Kidney epithelial cell (primary cell): Measurements from ENCODE around the gene PXK. TPM values are rescaled to one million over a fixed set of nuclear protein-coding genes. Genes with fewer than 3 reads are reported as not detected.

ENCODE experiments used
- DNase-seq: peaks from one replicate; pipeline ENCODE4 v3.0.0-alpha.2; 2010; ENCODE audit warnings: low read depth
- H3K27me3 ChIP-seq: 2 replicates; pipeline ENCODE4 v1.6.0; 2011; ENCODE audit warnings: low read length; ENCODE audit not compliant: control insufficient read depth, insufficient read depth
- H3K36me3 ChIP-seq: 2 replicates; pipeline ENCODE4 v1.5.1; 2011; ENCODE audit warnings: low read length; ENCODE audit not compliant: control insufficient read depth, insufficient read depth
- H3K4me3 ChIP-seq: 2 replicates; pipeline ENCODE4 v1.5.1; 2011; ENCODE audit warnings: low read depth, mild to moderate bottlenecking, control low read depth, low read length
- total RNA-seq: library from RNA; depleted of rRNA; stranded (reverse); fragments of >200 nt; gene quantifications from 2 replicates; pipeline ENCODE4 v1.2.3, GENCODE V29; 2015
- TF ChIP-seq, protein P1 (sequence below): IDR thresholded peaks from 2 replicates; pipeline ENCODE4 v1.5.1; 2011; ENCODE audit warnings: mild to moderate bottlenecking, moderate library complexity, low read length, control low read depth, inconsistent platforms; ENCODE audit not compliant: insufficient read depth, poor library complexity, severe bottlenecking

PXK gene
- total RNA-seq, 1 donor from 2014 or later, result 13.2 TPM

DNA sequence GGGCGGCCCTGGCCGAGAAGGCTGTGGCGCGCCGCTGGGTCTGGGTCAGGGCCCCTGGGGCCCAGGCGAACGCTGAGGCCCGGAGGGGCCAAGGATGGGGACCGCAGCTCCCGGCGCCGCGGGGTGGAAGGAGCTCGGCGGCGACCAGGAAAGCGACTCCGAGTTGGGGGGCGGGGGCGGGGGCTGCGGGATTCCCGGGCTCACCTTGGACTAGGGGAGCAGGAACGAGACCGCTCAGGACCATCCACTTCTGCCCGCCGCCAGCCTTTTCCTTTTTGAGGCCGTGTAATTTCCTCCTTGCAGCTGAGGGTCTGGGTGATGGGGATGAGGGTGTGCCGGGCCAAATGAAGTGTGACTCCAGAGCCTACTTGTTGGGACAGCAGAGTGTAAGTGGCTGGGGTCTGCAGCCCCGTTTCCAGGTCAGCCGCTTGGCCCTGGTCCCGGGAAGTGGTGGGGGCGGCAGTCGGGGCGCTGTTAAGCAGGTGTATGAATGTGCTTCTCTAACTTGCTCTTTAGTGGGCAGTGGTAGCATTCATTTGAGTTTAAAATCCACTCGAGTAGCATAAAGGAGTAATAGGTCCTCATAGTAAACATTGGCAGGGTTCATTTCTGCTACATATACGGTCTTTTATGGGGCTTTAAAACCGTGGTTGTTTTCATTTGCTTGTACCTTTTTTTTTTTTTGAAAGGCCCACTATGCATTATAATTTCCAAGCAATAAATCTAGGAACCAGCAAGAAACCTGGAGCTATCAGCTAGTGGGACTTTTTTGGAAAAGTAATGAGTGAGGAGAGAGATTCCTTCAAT lies 717 bp downstream of the PXK start:
- Histone ChIP-seq H3K27me3 (no peaks in the 10 kb centered on the region), H3K4me3 (peak overlapping the region; percentile 73), H3K36me3 (no peaks in the 10 kb centered on the region)
- no peak for DNase-seq
- TF ChIP-seq, protein P1, sequence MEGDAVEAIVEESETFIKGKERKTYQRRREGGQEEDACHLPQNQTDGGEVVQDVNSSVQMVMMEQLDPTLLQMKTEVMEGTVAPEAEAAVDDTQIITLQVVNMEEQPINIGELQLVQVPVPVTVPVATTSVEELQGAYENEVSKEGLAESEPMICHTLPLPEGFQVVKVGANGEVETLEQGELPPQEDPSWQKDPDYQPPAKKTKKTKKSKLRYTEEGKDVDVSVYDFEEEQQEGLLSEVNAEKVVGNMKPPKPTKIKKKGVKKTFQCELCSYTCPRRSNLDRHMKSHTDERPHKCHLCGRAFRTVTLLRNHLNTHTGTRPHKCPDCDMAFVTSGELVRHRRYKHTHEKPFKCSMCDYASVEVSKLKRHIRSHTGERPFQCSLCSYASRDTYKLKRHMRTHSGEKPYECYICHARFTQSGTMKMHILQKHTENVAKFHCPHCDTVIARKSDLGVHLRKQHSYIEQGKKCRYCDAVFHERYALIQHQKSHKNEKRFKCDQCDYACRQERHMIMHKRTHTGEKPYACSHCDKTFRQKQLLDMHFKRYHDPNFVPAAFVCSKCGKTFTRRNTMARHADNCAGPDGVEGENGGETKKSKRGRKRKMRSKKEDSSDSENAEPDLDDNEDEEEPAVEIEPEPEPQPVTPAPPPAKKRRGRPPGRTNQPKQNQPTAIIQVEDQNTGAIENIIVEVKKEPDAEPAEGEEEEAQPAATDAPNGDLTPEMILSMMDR, result peak; percentile 18

DNA sequence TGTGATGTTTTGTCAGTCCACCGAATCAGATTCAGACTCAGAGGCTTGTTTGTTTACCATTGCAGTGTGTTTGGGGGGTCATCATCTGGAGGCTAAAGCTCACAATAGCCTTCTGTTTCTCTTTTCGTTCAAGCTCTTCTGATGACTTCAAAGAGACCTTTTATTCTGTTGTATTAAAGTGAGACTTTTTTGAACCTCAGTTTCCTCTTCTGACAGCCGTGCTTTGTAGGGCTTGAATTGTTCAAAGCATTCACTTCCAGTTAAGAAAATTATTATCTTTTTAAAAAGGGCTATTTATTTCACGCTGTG lies 1.3 kb downstream of the PXK start:
- no peaks in the 10 kb centered on the region for H3K27me3 ChIP-seq
- TF ChIP-seq, protein P1, result no peak
- H3K36me3 ChIP-seq, result no peaks in the 10 kb centered on the region
- DNase-seq, result no peak
- H3K4me3 ChIP-seq, result peak overlapping the region; percentile 73

DNA sequence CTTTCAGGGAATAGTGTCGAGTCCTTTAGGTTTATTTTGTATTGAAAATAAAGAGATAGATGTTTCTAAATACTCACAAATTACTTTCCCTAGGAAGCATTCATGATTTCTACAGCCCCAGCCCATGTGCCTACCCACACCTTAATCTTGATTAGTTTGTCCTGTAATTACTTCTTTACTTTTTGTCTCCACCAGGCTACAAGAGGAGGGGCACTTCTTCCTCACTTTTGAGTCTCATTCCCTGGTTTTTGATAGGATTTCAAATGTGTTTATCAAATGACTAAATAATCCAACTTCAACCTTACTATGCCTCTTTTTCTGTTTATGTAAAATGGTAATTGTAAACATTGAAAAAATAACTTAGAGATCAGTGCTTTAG lies 1.8 kb downstream of the PXK start:
- Histone ChIP-seq H3K27me3 (no peaks in the 10 kb centered on the region), H3K4me3 (no peak overlapping the region), H3K36me3 (no peaks in the 10 kb centered on the region)
- TF ChIP-seq, protein P1, result no peak
- DNase-seq, result no peak

DNA sequence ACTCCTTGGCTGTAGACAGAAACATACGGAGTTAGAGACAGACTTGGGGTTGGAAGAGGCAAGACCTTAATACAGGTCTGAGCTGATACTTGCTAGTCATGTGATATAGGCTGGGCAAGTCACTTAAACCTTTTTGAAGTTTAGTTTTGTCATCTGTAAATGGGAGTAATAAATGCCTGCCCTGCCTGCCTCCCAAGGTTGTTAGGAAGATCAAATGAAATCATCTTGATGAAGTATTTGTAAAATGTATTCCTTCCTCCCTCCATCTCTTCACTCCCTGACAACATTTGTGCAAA lies 2.9 kb downstream of the PXK start:
- Histone ChIP-seq H3K4me3 (no peak overlapping the region), H3K36me3 (no peaks in the 10 kb centered on the region), H3K27me3 (no peaks in the 10 kb centered on the region)
- no peak for DNase-seq
- TF ChIP-seq, protein P1, result no peak

DNA sequence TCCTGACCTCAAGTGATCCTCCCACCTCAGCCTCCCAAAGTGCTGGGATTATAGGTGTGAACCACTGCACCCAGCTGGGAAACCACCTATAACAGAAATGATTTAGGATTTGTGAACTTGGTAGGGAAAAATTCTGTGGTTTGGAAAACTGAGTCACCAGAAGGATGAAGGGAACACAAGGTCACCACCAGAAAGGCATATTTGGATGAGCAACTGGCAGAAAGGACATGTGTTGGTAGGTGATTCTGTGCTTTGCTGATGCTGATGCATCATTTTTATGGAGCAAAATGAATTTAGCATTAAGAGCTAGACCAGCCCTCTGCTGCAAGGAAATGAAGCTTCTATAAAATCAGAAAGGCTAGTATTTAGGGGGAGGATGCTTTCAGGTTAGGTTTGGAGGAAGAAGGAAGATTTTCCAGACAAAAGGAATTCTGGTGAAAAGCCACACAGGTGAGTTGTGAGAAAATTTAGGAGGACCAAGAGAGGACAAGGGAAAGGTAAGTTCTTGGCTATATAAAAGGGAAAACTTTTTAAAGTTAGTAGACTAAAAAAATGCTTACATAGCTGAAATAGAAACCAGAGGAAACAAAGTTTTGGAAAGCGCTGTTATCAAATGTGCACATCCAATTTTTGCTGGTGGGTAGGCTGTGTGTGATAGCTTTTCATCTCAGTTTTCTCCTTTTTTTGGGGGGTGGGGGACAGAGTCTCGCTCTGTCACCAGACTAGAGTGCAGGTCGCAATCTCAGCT lies 3.6 kb downstream of the PXK start:
- DNase-seq, result peak; percentile 28
- no peaks in the 10 kb centered on the region for H3K27me3 ChIP-seq
- H3K4me3 ChIP-seq, result no peak overlapping the region
- no peaks in the 10 kb centered on the region for H3K36me3 ChIP-seq
- TF ChIP-seq, protein P1, result no peak
